H7 (cell line): ENCODE results near the gene ANGPTL3. TPM values are rescaled to one million over a fixed set of nuclear protein-coding genes. Genes with fewer than 3 reads are reported as not detected.
A peak's percentile ranks its signal among the peaks of the same experiment; 100 is the strongest.
"Not testable (repeated sequence)": the region's sequence is repeated elsewhere in the genome, so short reads cannot be mapped to it uniquely, and the experiment has no call there.

Experiments
- DNase-seq: peaks from one replicate; pipeline ENCODE4 v3.0.0; 2012
- H3K27me3 ChIP-seq: 2 replicates; pipeline ENCODE4 v1.6.0; 2011; ENCODE audit warnings: mild to moderate bottlenecking, low read length; ENCODE audit not compliant: control insufficient read depth, insufficient read depth
- H3K36me3 ChIP-seq: replicated peaks from 2 replicates; pipeline ENCODE4 v1.5.1; 2011; ENCODE audit warnings: low read length; ENCODE audit not compliant: control insufficient read depth, insufficient read depth
- H3K4me3 ChIP-seq: 2 replicates; pipeline ENCODE4 v1.5.1; 2011; ENCODE audit warnings: low read depth, mild to moderate bottlenecking, control low read depth, low read length, moderate library complexity; ENCODE audit not compliant: insufficient read depth
- total RNA-seq: library from RNA; depleted of rRNA; stranded (reverse); fragments of >200 nt; shearing (Covaris generic); gene quantifications from 2 replicates; pipeline ENCODE4 v1.2.3, GENCODE V29; 2014

The ANGPTL3 gene
- total RNA-seq, 1 experiment from 2014 or later, result not detected

DNA sequence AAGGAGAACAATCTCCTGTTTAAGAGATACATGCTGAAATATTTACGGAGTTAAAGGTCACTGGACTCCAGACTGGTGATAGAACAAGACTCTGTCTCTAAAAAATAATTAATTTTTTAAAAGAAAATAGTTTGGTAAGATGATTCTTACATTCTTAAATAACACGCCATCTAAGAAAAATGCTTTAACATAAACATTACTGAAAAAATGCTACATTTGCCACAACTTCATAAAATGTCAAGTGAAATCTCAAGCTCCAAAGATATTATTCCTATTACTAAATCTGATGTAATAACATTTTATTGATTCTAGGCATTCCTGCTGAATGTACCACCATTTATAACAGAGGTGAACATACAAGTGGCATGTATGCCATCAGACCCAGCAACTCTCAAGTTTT lies 4.1 kb downstream of the ANGPTL3 start:
- Histone ChIP-seq H3K27me3 (no peaks in the 10 kb centered on the region), H3K4me3 (no peak overlapping the region), H3K36me3 (no peaks in the 10 kb centered on the region)
- DNase-seq, result no peak

DNA sequence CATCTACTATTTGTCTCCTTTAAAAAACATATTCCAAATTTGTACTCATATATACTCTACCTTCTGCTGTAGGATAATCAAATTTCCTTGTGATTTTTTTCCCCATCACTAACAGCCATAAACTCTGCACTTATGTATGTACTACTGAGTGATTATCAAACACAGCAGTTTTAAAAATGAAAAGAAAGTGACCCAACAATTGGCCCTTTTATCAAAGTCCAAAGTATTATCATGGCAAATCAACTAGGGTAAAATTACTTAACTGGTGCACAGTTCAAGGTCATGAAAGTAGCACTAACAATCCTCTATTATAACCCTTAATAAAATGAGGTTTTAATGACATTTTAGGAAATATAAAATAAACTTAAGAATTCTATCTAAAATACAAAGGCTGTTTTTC lies 11.6 kb downstream of the ANGPTL3 start:
- no peak for DNase-seq

DNA sequence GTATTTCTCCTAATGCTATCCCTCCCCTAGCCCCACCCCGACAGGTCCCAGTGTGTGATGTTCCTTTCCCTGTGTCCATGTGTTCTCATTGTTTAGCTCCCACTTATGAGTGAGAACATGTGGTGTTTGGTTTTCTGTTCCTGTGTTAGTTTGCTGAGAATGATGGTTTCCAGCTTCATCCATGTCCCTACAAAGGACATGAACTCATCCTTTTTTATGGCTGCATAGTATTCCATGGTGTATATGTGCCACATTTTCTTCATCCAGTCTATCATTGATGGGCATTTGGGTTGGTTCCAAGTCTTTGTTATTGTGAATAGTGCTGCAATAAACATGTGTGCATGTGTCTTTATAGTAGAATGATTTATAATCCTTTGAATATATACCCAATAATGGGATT lies 13.3 kb downstream of the ANGPTL3 start:
- not testable (repeated sequence) for DNase-seq, H3K27me3 ChIP-seq, H3K36me3 ChIP-seq, H3K4me3 ChIP-seq

More for the DNA sequence above, 11.6 kb downstream of the ANGPTL3 start:
- Histone ChIP-seq H3K36me3 (no peaks in the 10 kb centered on the region), H3K4me3 (no peak overlapping the region), H3K27me3 (no peaks in the 10 kb centered on the region)

DNA sequence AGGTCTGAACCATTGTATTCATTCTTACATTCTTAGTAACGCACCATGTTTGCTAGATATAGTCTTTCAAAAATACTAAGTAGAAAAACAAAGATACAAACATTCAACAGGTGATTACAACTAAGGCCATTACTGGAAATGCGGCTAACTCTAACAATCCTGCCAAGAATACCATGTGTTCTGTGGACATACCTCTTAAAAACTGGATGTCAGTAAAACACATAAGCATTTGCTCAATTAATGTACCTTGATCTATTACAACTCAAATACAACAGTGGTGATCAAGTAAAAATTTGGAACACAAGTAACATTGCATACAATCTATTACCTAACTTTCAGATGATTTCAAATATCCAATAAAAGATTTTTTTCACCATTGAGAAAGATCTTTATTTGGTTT lies 15.4 kb downstream of the ANGPTL3 start:
- no peak for DNase-seq
- Histone ChIP-seq H3K27me3 (no peaks in the 10 kb centered on the region), H3K36me3 (no peaks in the 10 kb centered on the region), H3K4me3 (no peak overlapping the region)

DNA sequence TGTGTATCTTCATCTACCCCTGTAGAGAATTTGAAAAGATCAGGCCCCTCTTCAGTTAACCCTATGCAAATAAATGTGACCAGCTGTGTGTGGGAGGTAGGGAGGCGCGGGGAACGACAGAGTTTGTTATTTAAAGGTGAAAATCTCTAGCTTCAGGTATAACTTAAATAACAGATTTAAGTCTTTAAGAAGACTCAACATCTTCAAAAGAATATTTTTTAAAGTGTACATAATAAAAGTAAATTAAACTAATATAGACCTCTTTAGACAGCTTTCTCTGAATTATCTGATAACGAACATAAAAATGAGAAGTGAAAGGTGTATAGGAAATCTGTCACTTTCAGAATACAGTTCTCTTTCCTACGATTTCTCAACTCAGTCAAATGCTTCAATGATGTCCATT lies 16.0 kb downstream of the ANGPTL3 start:
- H3K27me3 ChIP-seq, result no peaks in the 10 kb centered on the region
- DNase-seq, result no peak

DNA sequence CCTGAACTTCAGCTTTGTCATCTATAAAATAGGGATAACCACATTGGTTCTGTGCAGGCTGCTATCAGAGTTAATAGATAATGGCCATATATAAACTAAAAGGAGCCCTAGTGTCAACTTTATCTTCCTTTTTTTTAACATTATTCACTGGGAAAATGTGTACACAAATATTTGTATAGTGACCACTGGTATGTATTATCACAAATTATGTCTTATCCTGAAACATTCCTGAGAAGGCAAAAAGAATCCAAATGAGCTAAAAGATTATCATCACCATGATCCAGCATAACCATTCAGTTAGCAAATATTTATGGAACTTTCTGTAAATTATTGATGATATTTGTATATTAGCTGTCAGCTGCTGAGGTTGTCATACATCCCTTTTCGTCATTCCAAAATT lies 16.6 kb downstream of the ANGPTL3 start:
- H3K36me3 ChIP-seq, result no peaks in the 10 kb centered on the region

More for the DNA sequence above, 16.0 kb downstream of the ANGPTL3 start:
- Histone ChIP-seq H3K36me3 (no peaks in the 10 kb centered on the region), H3K4me3 (no peak overlapping the region)

DNA sequence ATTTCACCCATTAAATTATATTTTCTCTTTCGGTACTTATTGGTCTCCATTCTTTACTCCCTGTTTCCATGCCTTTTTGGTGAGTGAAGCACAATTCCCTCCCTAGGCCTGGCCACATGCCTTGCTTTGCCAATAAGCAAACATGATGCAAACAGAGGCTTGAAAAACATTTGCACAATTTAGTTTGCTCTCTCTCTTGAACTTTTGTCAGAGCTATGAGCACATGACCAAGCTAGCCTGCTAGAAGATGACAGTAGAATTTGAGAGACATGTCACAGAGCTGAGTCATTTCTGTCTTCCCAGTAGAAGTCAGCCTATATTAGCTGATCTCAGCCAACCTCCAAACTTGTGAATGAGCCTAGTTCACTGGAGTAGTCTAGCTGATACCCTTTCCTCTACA lies 24.6 kb downstream of the ANGPTL3 start:
- no peak overlapping the region for H3K4me3 ChIP-seq
- no peaks in the 10 kb centered on the region for H3K36me3 ChIP-seq
- DNase-seq, result no peak
- H3K27me3 ChIP-seq, result no peaks in the 10 kb centered on the region

More for the DNA sequence above, 16.6 kb downstream of the ANGPTL3 start:
- H3K27me3 ChIP-seq, result no peaks in the 10 kb centered on the region
- H3K4me3 ChIP-seq, result no peak overlapping the region
- no peak for DNase-seq

DNA sequence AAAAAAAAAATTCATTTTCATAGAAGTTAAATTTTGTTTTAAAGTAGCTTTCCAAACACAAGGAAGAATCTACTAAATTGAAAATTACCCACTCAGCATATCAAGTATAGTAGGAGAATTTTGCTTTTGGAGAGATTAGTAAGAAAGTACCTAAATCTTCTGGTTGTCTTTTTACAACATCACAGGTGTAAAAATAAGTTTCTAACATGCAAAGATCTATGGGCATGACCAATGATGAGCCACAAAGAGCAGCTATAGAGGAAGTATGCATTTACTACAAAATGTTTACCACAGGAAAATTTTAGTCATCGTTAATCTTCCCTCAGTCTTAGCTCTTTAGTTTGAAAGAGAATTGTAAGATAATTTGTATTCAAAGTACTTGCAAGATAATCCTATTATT lies 28.1 kb downstream of the ANGPTL3 start:
- no peak overlapping the region for H3K4me3 ChIP-seq
- no peaks in the 10 kb centered on the region for H3K27me3 ChIP-seq
- no peaks in the 10 kb centered on the region; the same call in 1 of the 2 replicates for H3K36me3 ChIP-seq
- no peak for DNase-seq

DNA sequence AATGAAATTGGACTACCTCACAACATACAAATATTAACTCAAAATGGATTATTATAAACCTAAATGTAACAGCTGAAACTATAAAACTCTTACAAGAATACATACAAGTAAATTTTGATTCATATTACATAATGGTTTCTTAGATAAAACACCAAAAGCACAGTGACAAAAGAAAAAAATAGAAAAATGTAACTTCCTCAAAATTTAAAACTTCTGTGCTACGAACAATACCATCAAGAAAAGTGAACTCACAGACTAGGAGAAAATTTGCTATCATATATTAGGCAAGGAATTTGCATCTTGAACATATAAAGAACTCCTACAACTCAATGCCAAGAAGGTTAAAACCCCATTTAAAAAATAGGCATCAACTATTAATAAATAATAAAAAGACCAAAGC lies 31.2 kb downstream of the ANGPTL3 start:
- H3K36me3 ChIP-seq, result no peaks in the 10 kb centered on the region; the same call in 1 of the 2 replicates
- no peak overlapping the region for H3K4me3 ChIP-seq
- no peaks in the 10 kb centered on the region for H3K27me3 ChIP-seq
- no peak for DNase-seq

DNA sequence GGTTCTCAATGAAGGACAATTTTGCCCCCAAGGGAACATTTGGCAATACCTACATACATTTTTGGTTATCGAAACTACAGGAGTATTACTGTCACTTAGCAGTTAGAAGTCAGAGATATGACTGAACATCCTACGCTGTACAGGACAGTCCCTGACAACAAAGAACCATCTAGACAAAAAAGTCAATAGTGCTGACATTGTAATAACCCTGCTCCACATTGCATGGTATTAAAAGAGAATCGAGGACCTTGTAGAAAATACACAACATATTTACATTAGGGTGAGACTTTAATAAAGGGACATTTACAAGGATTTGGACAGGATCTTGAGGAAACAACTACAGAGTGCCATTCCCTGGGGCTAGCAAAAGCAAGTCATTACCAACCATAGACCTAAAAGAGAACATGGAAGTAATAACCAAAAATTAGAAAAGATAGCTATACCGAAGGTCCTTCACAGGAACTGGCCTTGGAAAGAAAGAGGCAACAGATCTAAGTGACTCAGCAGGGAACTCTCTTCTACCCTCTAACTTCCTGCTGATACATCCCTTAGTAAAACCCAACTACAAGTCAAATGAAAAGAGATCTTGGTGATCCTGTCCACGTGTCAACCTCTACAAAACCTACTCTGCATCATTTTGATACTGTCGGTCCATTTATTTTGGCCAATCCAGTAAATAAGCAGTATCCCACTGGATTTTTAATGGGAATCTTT lies 40.2 kb downstream of the ANGPTL3 start:
- no peak overlapping the region for H3K4me3 ChIP-seq
- H3K36me3 ChIP-seq, result no peaks in the 10 kb centered on the region
- peak; percentile 19 for DNase-seq
- H3K27me3 ChIP-seq, result no peaks in the 10 kb centered on the region

DNA sequence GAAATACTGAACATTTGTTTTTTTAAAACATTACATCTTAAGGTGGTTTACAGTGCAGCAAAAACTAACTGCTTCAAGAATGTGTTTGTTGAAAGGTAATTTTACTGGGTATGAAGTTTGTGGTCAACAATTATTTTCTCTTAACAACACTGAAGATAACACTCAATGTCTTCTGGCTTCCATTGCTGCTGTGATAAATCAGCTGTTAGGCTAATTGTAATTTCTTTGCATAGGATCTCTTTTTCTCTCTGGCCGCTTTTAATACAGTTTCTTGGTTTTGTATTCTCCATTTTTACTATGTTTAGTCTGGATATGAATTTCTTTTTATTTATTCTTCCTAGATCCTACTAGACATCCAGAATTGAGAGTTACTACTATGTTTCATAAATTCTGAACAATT lies 46.0 kb downstream of the ANGPTL3 start:
- Histone ChIP-seq H3K4me3 (no peak overlapping the region), H3K27me3 (no peaks in the 10 kb centered on the region), H3K36me3 (no peaks in the 10 kb centered on the region; the same call in 1 of the 2 replicates)
- no peak for DNase-seq

DNA sequence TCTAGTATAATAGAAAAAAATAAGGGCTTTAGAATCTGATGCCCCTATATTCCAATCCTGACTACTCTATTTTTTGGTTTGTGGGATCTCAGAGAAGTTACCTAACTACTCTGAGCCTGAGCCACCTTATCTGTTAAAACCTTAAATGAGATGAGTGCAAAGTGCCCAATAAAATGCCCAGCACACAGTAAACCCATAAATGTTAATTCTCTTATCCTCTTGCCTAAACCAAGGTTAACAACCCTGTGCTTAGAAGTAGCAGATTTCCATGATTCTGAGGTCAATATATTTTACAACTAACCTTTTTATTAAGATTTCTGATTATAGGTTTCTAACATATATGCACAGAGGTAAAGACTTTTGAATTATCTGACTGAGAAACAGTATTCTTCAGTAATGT lies 55.1 kb downstream of the ANGPTL3 start:
- Histone ChIP-seq H3K36me3 (no peaks in the 10 kb centered on the region; the same call in 1 of the 2 replicates), H3K4me3 (no peak overlapping the region), H3K27me3 (no peaks in the 10 kb centered on the region)
- no peak for DNase-seq

DNA sequence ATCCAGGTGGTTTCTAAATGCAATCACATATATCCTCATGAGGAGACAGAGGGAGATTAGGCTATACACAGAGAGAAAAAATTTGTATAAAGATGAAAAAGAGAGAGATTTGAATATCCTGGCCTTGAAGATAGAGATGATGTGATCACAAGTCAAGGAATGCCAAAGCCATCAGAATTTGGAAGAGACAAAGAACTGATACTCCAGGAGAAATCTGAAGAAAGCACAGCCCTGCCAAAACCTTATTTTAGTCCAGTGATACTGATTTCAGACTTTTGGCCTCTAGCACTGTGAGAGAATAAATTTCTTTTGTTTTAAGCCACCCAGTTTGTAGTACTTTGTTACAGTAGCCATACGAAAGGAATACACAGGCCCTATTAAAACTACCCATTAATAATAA lies 57.4 kb downstream of the ANGPTL3 start:
- Histone ChIP-seq H3K27me3 (no peaks in the 10 kb centered on the region), H3K4me3 (no peak overlapping the region), H3K36me3 (no peaks in the 10 kb centered on the region; the same call in 1 of the 2 replicates)
- no peak for DNase-seq
